Measurements from ENCODE around the gene DAB1. TPM values are rescaled to one million over a fixed set of nuclear protein-coding genes. Genes with fewer than 3 reads are reported as not detected.

The DAB1 gene
- total RNA-seq, 1 experiment from 2014 or later = not detected

GRCh38 chr1:57285992-57286391, 137.9 kb downstream of the DAB1 start:
- CTCF ChIA-PET = no interaction called here
- H3K9ac ChIP-seq (ENCODE audit: low read length) = no peak overlapping the region
- H3K9me3 ChIP-seq (ENCODE audit: control insufficient read depth in 1 of 2, insufficient read depth in 1 of 2, low read depth in 1 of 2, low read length in 2 of 2) = no peaks in the 10 kb centered on the region
- no peaks in the 10 kb centered on the region for H3K27me3 ChIP-seq (ENCODE audit: insufficient read depth, low read length)
- RAD21 ChIA-PET (ENCODE audit: low non-redundant PET in 1 of 2, low total read pairs in 2 of 2, uncharacterized antibody in 2 of 2, unreplicated experiment in 2 of 2) = no interaction called here
- H4K20me1 ChIP-seq (ENCODE audit: insufficient read depth) = no peaks in the 10 kb centered on the region
- H3K4me1 ChIP-seq (ENCODE audit: control insufficient read depth in 1 of 2, insufficient read depth in 2 of 2, low read length in 2 of 2) = no peaks in the 10 kb centered on the region
- DNase-seq (ENCODE audit: low read depth, low spot score) (no peak), ATAC-seq (no peak)
- no peak overlapping the region for H3K4me3 ChIP-seq (replicated peaks in 1 of 2; ENCODE audit: low read depth in 1 of 2, low read length in 2 of 2)
- BruUV-seq (replicated peaks) = no TSS peak
- intact Hi-C loops (cut with micrococcal nuclease) = no loop called here
- H3K9me2 ChIP-seq (ENCODE audit: insufficient read depth) = no peaks in the 10 kb centered on the region
- POLR2A ChIA-PET = no interaction called here
- H2AFZ ChIP-seq (ENCODE audit: low read depth, low read length, poor library complexity, severe bottlenecking) = no peak overlapping the region
- no peak overlapping the region for H3K4me2 ChIP-seq (ENCODE audit: low read length)
- H3K36me3 ChIP-seq (ENCODE audit: control insufficient read depth in 1 of 2, insufficient read depth in 2 of 2, low read length in 2 of 2) = no peaks in the 10 kb centered on the region
- no peaks in the 10 kb centered on the region for H3K79me2 ChIP-seq (ENCODE audit: insufficient read depth, low read length)
- H3K27ac ChIP-seq (ENCODE audit: low read depth, low read length) = no peak overlapping the region
- TF ChIP-seq ELF1 (IDR thresholded peaks at IDR 0.05; ENCODE audit: borderline replicate concordance, low read depth) = no peak
- TF ChIP-seq, protein P1, sequence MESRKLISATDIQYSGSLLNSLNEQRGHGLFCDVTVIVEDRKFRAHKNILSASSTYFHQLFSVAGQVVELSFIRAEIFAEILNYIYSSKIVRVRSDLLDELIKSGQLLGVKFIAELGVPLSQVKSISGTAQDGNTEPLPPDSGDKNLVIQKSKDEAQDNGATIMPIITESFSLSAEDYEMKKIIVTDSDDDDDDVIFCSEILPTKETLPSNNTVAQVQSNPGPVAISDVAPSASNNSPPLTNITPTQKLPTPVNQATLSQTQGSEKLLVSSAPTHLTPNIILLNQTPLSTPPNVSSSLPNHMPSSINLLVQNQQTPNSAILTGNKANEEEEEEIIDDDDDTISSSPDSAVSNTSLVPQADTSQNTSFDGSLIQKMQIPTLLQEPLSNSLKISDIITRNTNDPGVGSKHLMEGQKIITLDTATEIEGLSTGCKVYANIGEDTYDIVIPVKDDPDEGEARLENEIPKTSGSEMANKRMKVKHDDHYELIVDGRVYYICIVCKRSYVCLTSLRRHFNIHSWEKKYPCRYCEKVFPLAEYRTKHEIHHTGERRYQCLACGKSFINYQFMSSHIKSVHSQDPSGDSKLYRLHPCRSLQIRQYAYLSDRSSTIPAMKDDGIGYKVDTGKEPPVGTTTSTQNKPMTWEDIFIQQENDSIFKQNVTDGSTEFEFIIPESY (IDR thresholded peaks at IDR 0.05; ENCODE audit: extremely low read depth, insufficient replicate concordance, low read length) = no peak
- no peak for TF ChIP-seq CEBPB (IDR thresholded peaks at IDR 0.05; ENCODE audit: low read depth)
- no peak for TF ChIP-seq EGR1 (IDR thresholded peaks at IDR 0.05; ENCODE audit: low read depth)
- no peak for TF ChIP-seq EZH2 (IDR thresholded peaks at IDR 0.05)
- TF ChIP-seq ZNF274 (IDR thresholded peaks at IDR 0.05; ENCODE audit: low read depth, low read length) = no peak
- TF ChIP-seq FOSL1 (IDR thresholded peaks at IDR 0.05; ENCODE audit: low read depth) = no peak
- no peak for TF ChIP-seq SRF (IDR thresholded peaks at IDR 0.05; ENCODE audit: low read depth)
- no peak for TF ChIP-seq JUND (IDR thresholded peaks at IDR 0.05)
- no peak for TF ChIP-seq SP1 (IDR thresholded peaks at IDR 0.05; ENCODE audit: low read depth)
- TF ChIP-seq CBX3 (IDR thresholded peaks at IDR 0.05; ENCODE audit: low read depth) = no peak

- DNase-seq (ENCODE audit: low read depth, low spot score) (no peak), ATAC-seq (no peak)
- Histone ChIP-seq H3K27me3 (ENCODE audit: insufficient read depth, low read length) (no peaks in the 10 kb centered on the region), H3K4me2 (ENCODE audit: low read length) (no peak overlapping the region), H4K20me1 (ENCODE audit: insufficient read depth) (no peaks in the 10 kb centered on the region), H3K4me1 (ENCODE audit: control insufficient read depth in 1 of 2, insufficient read depth in 2 of 2, low read length in 2 of 2) (no peaks in the 10 kb centered on the region), H2AFZ (ENCODE audit: low read depth, low read length, poor library complexity, severe bottlenecking) (no peak overlapping the region), H3K27ac (ENCODE audit: low read depth, low read length) (no peak overlapping the region), H3K79me2 (ENCODE audit: insufficient read depth, low read length) (no peaks in the 10 kb centered on the region), H3K9me2 (ENCODE audit: insufficient read depth) (no peaks in the 10 kb centered on the region), H3K36me3 (ENCODE audit: control insufficient read depth in 1 of 2, insufficient read depth in 2 of 2, low read length in 2 of 2) (no peaks in the 10 kb centered on the region), H3K9ac (ENCODE audit: low read length) (no peak overlapping the region), H3K9me3 (ENCODE audit: control insufficient read depth in 1 of 2, insufficient read depth in 1 of 2, low read depth in 1 of 2, low read length in 2 of 2) (no peaks in the 10 kb centered on the region), H3K4me3 (replicated peaks in 1 of 2; ENCODE audit: low read depth in 1 of 2, low read length in 2 of 2) (no peak overlapping the region)
- ChIA-PET POLR2A (no interaction called here), CTCF (no interaction called here), RAD21 (ENCODE audit: low non-redundant PET in 1 of 2, low total read pairs in 2 of 2, uncharacterized antibody in 2 of 2, unreplicated experiment in 2 of 2) (no interaction called here)
- intact Hi-C loops (cut with micrococcal nuclease) = no loop called here
- TF ChIP-seq POLR2AphosphoS5 (IDR thresholded peaks at IDR 0.05; ENCODE audit: low read depth, low read length) = no peak
- TF ChIP-seq JUND (IDR thresholded peaks at IDR 0.05) = no peak
- no peak for TF ChIP-seq CBX3 (IDR thresholded peaks at IDR 0.05; ENCODE audit: low read depth)
- BruUV-seq (replicated peaks) = no TSS peak
These were observed 141.4 kb downstream of the DAB1 start for GRCh38 chr1:57282411-57282810.

Data from HCT116 (cell line).